HEK293 (cell line): ENCODE data around the gene CTSE.

Source experiments
- FEZF1 ChIP-seq: fragments of 450-650 bp; formaldehyde crosslinking; IDR thresholded peaks from 2 replicates; pipeline ENCODE4 v1.5.1; 2016; ENCODE audit warnings: missing biosample characterization, missing genetic modification characterization
- TSHZ1 ChIP-seq: fragments of 450-650 bp; formaldehyde crosslinking; IDR thresholded peaks from 2 replicates; pipeline ENCODE4 v1.5.1; 2016; ENCODE audit warnings: missing biosample characterization, missing genetic modification characterization, borderline replicate concordance
- ZNF48 ChIP-seq: fragments of 450-650 bp; formaldehyde crosslinking; IDR thresholded peaks from 2 replicates; pipeline ENCODE4 v1.5.1; 2016; ENCODE audit warnings: missing biosample characterization, missing genetic modification characterization
- ZNF677 ChIP-seq: fragments of 450-650 bp; IDR thresholded peaks from 2 replicates; pipeline ENCODE4 v1.5.0; 2018; ENCODE audit warnings: missing biosample characterization, mild to moderate bottlenecking, missing genetic modification characterization, moderate library complexity

GRCh38 chr1:206040328-206040727 lies 16.6 kb upstream of the CTSE start:
- TF ChIP-seq TSHZ1 (tag by site-specific recombination) (no peak), ZNF677 (tag by site-specific recombination) (no peak), ZNF48 (tag by site-specific recombination) (no peak), FEZF1 (no peak)
